Measurements from ENCODE around the gene OBSCN. TPM values are rescaled to one million over a fixed set of nuclear protein-coding genes. Genes with fewer than 3 reads are reported as not detected.

Gene OBSCN
- total and polyA plus RNA-seq, 5 experiments from 2014 or later = 0.56 to 102 (median 4.9) TPM

DNA sequence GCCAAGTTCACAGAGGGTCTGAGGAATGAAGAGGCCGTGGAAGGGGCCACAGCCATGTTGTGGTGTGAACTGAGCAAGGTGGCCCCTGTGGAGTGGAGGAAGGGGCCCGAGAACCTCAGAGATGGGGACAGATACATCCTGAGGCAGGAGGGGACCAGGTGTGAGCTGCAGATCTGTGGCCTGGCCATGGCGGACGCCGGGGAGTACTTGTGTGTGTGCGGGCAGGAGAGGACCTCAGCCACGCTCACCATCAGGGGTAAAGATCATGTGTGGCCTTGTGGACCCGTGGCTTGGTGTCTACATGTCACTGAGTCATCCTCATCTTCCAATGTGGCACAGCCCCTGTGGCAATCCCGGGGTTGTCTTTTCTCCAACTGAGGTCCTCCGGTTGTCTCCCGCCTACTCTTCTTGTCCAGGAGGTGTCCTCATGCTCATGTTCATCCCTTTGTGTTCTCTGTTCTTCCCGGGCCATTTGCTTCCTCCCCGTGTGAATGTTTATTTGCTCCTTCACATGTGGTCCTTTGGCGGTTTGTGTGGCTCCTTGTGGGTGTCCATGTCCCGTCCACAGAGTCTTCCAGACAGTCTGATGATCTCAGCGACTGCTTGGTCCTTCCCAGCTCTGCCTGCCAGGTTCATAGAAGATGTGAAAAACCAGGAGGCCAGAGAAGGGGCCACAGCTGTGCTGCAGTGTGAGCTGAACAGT lies 84.2 kb downstream of the OBSCN start:
- peak overlapping the region in 5 of 10 donors; percentile 27 to 67 (median 63) for H3K27ac Mint-ChIP-seq
- ATAC-seq (no peak), DNase-seq (peak in 1 of 10 donors; percentile 57)
- H3K9me3 Mint-ChIP-seq = peaks cover 0 to 2% (median 0%) of the 10 kb centered on the region in 9 donors
- H3K4me3 Mint-ChIP-seq = no peak overlapping the region
- no peaks in the 10 kb centered on the region for H3K27me3 Mint-ChIP-seq
- POLR2A ChIA-PET = interaction anchor here (0.7 kb wide), 1 partner anchor 34 kb away, joined by 3 read pairs; no protein-coding TSS in a partner anchor
- H3K36me3 Mint-ChIP-seq = peaks cover 7 to 21% (median 14%) of the 10 kb centered on the region in 3 donors
- H3K4me1 Mint-ChIP-seq = peaks cover 3 to 13% (median 7%) of the 10 kb centered on the region in 4 donors

- ATAC-seq (no peak), DNase-seq (peak in 1 of 10 donors; percentile 50)
- Mint-ChIP-seq H3K36me3 (peaks cover 12 to 26% (median 17%) of the 10 kb centered on the region in 3 donors), H3K27ac (peak overlapping the region in 3 of 10 donors; percentile 18 to 67 (median 63)), H3K27me3 (no peaks in the 10 kb centered on the region), H3K4me3 (no peak overlapping the region), H3K4me1 (peaks cover 3 to 13% (median 7%) of the 10 kb centered on the region in 4 donors), H3K9me3 (peaks cover 0 to 7% (median 0%) of the 10 kb centered on the region in 9 donors)
- POLR2A ChIA-PET = interaction anchor here (0.7 kb wide), 1 partner anchor 35 kb away, joined by 3 read pairs; no protein-coding TSS in a partner anchor
These were observed 84.7 kb downstream of the OBSCN start for GRCh38 chr1:228292609-228292911.

- H3K36me3 Mint-ChIP-seq = peaks cover 14 to 31% (median 23%) of the 10 kb centered on the region in 3 donors
- DNase-seq (peak in 1 of 10 donors; percentile 23), ATAC-seq (no peak)
- peaks cover 3 to 10% (median 7%) of the 10 kb centered on the region in 4 donors for H3K4me1 Mint-ChIP-seq
- peak overlapping the region in 1 of 10 donors; percentile 42 for H3K4me3 Mint-ChIP-seq
- peaks cover 0 to 11% (median 0%) of the 10 kb centered on the region in 9 donors for H3K9me3 Mint-ChIP-seq
- no peak overlapping the region for H3K27ac Mint-ChIP-seq
- no peaks in the 10 kb centered on the region for H3K27me3 Mint-ChIP-seq
- POLR2A ChIA-PET = no interaction called here
These were observed 85.5 kb downstream of the OBSCN start for GRCh38 chr1:228293393-228293792.

GRCh38 chr1:228293816-228294500 lies 86.1 kb downstream of the OBSCN start:
- Mint-ChIP-seq H3K4me1 (peaks cover 1 to 5% (median 2%) of the 10 kb centered on the region in 4 donors), H3K27ac (peak overlapping the region in 2 of 10 donors; percentile 22 to 53), H3K9me3 (peaks cover 0 to 11% (median 0%) of the 10 kb centered on the region in 9 donors), H3K27me3 (no peaks in the 10 kb centered on the region), H3K36me3 (peaks cover 18 to 34% (median 27%) of the 10 kb centered on the region in 3 donors), H3K4me3 (no peak overlapping the region)
- ATAC-seq = no peak
- DNase-seq = peak in 1 of 10 donors; percentile 46
- POLR2A ChIA-PET = no interaction called here

GRCh38 chr1:228294717-228295116 lies 86.9 kb downstream of the OBSCN start:
- Mint-ChIP-seq H3K27me3 (no peaks in the 10 kb centered on the region), H3K36me3 (peaks cover 19 to 40% (median 33%) of the 10 kb centered on the region in 3 donors), H3K4me1 (no peaks in the 10 kb centered on the region), H3K27ac (no peak overlapping the region), H3K4me3 (no peak overlapping the region), H3K9me3 (peaks cover 0 to 11% (median 0%) of the 10 kb centered on the region in 9 donors)
- DNase-seq (peak in 1 of 10 donors; percentile 36), ATAC-seq (no peak)
- POLR2A ChIA-PET = no interaction called here

DNA sequence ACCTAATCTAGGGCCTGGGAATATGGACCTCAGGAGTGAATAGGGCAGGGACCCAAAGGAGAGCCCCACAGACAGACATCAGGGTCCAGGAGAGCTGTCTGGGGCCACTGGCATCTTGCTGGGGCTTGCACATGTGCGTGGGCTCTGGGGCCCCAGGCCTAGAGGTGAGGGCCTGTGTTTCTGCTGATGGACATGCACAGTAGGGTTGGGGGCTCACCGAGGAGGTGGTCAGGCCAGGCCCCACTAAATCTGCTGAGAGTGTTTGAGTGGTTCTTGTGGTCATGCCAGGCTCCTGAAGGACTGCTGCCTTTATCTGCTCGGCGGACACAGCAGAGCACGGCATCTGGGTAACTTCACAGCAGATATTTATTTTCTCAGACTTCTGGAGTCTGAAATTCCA lies 87.4 kb downstream of the OBSCN start:
- Mint-ChIP-seq H3K4me1 (no peaks in the 10 kb centered on the region), H3K36me3 (peaks cover 22 to 45% (median 35%) of the 10 kb centered on the region in 3 donors), H3K4me3 (no peak overlapping the region), H3K9me3 (peaks cover 0 to 16% (median 0%) of the 10 kb centered on the region in 9 donors), H3K27ac (no peak overlapping the region), H3K27me3 (no peaks in the 10 kb centered on the region)
- POLR2A ChIA-PET = no interaction called here
- DNase-seq = no peak
- no peak for ATAC-seq

GRCh38 chr1:228295981-228296380 lies 88.1 kb downstream of the OBSCN start:
- POLR2A ChIA-PET = no interaction called here
- ATAC-seq (no peak), DNase-seq (no peak)
- Mint-ChIP-seq H3K9me3 (peaks cover 0 to 24% (median 3%) of the 10 kb centered on the region in 9 donors), H3K27ac (no peak overlapping the region), H3K4me1 (no peaks in the 10 kb centered on the region), H3K36me3 (peaks cover 29 to 53% (median 40%) of the 10 kb centered on the region in 3 donors), H3K4me3 (no peak overlapping the region), H3K27me3 (no peaks in the 10 kb centered on the region)

DNA sequence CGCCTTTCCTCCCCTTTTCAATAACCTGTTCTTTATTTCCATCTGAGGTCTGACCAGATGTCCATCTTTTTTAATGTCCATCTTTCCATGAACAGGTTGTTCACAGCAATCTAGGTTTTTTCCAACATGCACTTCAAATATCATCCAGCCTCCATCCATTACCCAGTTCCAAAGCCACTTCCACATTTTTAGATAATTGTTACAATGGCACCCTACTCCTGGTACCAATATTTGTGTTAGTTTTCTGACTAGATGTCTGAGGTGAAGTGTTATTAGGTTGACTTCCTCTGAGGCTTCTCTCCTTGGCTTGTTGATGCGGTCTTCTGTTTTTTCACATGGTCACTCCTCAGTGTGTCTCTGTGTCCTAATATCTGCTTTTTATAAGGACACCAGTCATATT lies 89.4 kb downstream of the OBSCN start:
- Mint-ChIP-seq H3K9me3 (peaks cover 0 to 36% (median 15%) of the 10 kb centered on the region in 9 donors), H3K4me1 (no peaks in the 10 kb centered on the region), H3K27me3 (no peaks in the 10 kb centered on the region), H3K36me3 (peaks cover 41 to 64% (median 50%) of the 10 kb centered on the region in 3 donors), H3K27ac (peak overlapping the region in 1 of 10 donors; percentile 20), H3K4me3 (no peak overlapping the region)
- POLR2A ChIA-PET = no interaction called here
- ATAC-seq = no peak
- no peak for DNase-seq

DNA sequence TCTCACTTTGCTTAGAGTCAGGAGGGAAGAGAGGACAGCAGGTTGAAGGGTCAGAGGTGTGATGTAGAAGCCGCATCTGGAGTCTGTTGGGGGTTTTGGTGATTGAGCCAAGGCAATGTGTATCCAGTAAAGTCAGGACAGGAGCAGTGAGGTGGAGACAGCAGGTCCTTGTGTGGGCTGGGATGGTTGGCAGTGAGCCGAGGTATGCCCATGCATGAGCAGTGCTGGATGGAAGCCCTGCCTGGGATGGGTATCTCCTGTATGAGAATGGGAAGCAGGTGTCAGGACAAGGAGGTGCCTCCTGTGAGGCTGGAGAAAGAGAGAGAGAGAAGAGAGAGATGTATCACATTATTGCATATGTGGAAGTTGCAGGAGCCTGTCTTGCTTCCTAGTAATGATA lies 90.0 kb downstream of the OBSCN start:
- H3K4me1 Mint-ChIP-seq = no peaks in the 10 kb centered on the region
- DNase-seq = peak in 1 of 10 donors; percentile 40
- peaks cover 47 to 70% (median 56%) of the 10 kb centered on the region in 3 donors for H3K36me3 Mint-ChIP-seq
- no peak for ATAC-seq
- no peak overlapping the region for H3K4me3 Mint-ChIP-seq
- peaks cover 0 to 42% (median 20%) of the 10 kb centered on the region in 9 donors for H3K9me3 Mint-ChIP-seq
- POLR2A ChIA-PET = no interaction called here
- H3K27me3 Mint-ChIP-seq = no peaks in the 10 kb centered on the region
- peak overlapping the region in 1 of 10 donors; percentile 20 for H3K27ac Mint-ChIP-seq

GRCh38 chr1:228298471-228298870 lies 90.6 kb downstream of the OBSCN start:
- POLR2A ChIA-PET = no interaction called here
- Mint-ChIP-seq H3K27me3 (no peaks in the 10 kb centered on the region), H3K27ac (peak overlapping the region in 1 of 10 donors; percentile 20), H3K4me3 (peak overlapping the region in 1 of 10 donors; percentile 40), H3K36me3 (peaks cover 53 to 76% (median 60%) of the 10 kb centered on the region in 3 donors), H3K4me1 (no peaks in the 10 kb centered on the region), H3K9me3 (peaks cover 0 to 49% (median 27%) of the 10 kb centered on the region in 9 donors)
- ATAC-seq (no peak), DNase-seq (peak in 1 of 10 donors; percentile 41)

GRCh38 chr1:228299211-228299610 lies 91.4 kb downstream of the OBSCN start:
- DNase-seq (peak in 1 of 10 donors; percentile 53), ATAC-seq (no peak)
- H3K27me3 Mint-ChIP-seq = no peaks in the 10 kb centered on the region
- H3K9me3 Mint-ChIP-seq = peaks cover 0 to 56% (median 33%) of the 10 kb centered on the region in 9 donors
- no peak overlapping the region for H3K27ac Mint-ChIP-seq
- no peaks in the 10 kb centered on the region for H3K4me1 Mint-ChIP-seq
- no peak overlapping the region for H3K4me3 Mint-ChIP-seq
- peaks cover 55 to 79% (median 63%) of the 10 kb centered on the region in 3 donors for H3K36me3 Mint-ChIP-seq
- POLR2A ChIA-PET = no interaction called here

DNA sequence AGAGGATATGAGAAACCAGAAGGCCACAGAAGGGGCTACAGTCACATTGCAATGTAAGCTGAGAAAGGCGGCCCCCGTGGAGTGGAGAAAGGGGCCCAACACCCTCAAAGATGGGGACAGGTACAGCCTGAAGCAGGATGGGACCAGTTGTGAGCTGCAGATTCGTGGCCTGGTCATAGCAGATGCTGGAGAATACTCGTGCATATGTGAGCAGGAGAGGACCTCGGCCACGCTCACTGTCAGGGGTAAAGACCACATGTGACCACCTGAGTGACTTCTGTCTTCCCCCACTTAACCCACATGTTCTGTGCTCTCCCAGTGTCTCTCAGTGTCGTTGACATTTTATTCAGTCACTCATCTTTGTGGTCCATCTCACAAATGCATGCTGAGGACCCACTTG lies 92.1 kb downstream of the OBSCN start:
- H3K4me3 Mint-ChIP-seq = no peak overlapping the region
- ATAC-seq (no peak), DNase-seq (peak in 1 of 10 donors; percentile 16)
- POLR2A ChIA-PET = no interaction called here
- peaks cover 61 to 83% (median 64%) of the 10 kb centered on the region in 3 donors for H3K36me3 Mint-ChIP-seq
- no peak overlapping the region for H3K27ac Mint-ChIP-seq
- H3K27me3 Mint-ChIP-seq = no peaks in the 10 kb centered on the region
- H3K4me1 Mint-ChIP-seq = no peaks in the 10 kb centered on the region
- peaks cover 0 to 60% (median 37%) of the 10 kb centered on the region in 9 donors for H3K9me3 Mint-ChIP-seq

DNA sequence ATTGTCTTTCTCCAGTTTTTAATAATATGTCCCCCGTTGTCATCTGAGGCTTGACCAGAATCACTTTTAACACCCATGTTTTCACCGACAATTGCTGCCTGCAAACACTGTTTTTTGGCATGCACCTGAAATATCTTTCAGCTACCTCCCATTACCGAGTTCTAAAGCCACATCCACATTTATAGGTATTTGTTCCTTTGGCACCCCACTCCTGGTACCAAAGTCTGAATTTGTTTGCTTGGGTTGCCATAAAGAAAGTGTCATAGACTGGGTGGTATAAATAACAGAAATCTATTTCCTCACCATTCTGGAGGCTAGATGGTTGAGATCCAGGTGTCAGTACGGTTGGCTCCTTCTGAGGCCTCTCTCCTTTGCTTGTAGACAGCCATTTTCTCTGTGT lies 94.2 kb downstream of the OBSCN start:
- Mint-ChIP-seq H3K36me3 (peaks cover 54 to 75% (median 60%) of the 10 kb centered on the region in 3 donors), H3K27me3 (no peaks in the 10 kb centered on the region), H3K4me1 (no peaks in the 10 kb centered on the region), H3K4me3 (no peak overlapping the region), H3K9me3 (peaks cover 0 to 59% (median 37%) of the 10 kb centered on the region in 9 donors), H3K27ac (no peak overlapping the region)
- POLR2A ChIA-PET = no interaction called here
- ATAC-seq (no peak), DNase-seq (no peak)
